ENCODE results near the gene RCOR1.

RCOR1 gene

DNA sequence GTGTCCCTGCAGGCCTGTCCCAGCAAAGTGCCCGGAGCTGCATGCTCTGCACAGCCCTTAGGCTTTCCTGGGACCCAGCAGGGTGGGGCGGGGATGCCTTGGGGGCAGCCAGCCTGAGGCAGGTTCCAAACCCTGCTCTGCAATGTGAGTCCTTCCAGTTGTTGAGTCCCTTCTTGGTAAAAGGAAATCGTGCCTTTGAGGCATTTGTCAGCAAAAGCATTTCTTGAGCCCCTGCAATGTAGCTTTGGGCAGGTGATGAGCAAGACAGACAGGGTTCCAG lies 146.7 kb downstream of the RCOR1 start:
- H3K27ac ChIP-seq (ENCODE audit: low read depth, low read length) = no peak overlapping the region
- no peaks in the 10 kb centered on the region for H3K27me3 ChIP-seq (ENCODE audit: control insufficient read depth in 1 of 2, insufficient read depth in 2 of 2, low read length in 2 of 2)
- no peak overlapping the region for H3K4me3 ChIP-seq (ENCODE audit: low read depth in 1 of 2, low read length in 2 of 2)
- peaks cover 6 to 25% of the 10 kb centered on the region in 2 donors for H3K36me3 ChIP-seq (ENCODE audit: control insufficient read depth in 1 of 2, insufficient read depth in 2 of 2, low read length in 2 of 2)
- peaks cover 0 to 7% of the 10 kb centered on the region in 2 donors for H3K9me3 ChIP-seq (ENCODE audit: control insufficient read depth in 1 of 2, low read length in 2 of 2)
- H3K9ac ChIP-seq (ENCODE audit: low read depth in 1 of 2, low read length in 2 of 2) = no peak overlapping the region
- H3K4me1 ChIP-seq (ENCODE audit: control insufficient read depth in 1 of 2, insufficient read depth in 2 of 2, low read length in 2 of 2) = no peaks in the 10 kb centered on the region

DNA sequence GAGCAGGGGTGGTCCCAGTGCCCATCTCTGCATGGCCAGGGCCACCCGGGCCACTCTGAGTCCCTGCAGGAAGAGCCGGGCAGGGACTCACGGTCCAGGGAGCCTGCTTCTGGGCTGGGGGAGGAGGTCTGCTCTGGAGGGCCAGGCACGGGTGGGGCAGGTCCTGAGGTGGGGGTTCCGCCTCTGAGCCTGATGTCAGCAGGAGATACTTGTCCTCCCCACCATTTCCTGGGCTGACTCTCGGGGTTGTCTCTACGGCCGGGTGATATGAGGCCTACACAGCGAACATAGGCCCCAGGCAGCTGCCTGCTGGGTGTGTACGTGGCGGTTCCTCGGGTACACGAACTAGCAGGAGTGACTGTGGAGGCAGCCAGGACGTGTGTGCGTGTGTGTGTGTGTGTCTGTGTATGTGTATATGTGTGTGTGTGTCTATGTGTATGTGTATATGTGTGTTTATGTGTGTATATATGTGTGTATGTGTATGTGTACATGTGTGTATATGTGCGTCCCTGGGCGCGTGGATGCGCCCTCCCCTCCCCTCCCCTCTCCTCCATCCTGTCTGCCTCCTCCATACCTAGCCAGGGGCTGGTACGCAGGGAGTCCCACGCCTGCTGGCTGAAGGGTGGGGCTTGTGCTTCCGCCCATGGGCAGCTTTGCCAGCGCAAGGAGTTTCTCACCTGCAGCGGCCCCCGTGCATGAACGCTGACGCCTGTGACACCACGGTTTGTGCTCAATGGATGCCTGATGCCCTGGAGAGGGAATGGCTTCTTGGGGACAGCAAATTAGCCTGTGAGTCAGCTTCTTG lies 154.4 kb downstream of the RCOR1 start:
- peaks cover 0 to 8% of the 10 kb centered on the region in 2 donors for H3K36me3 ChIP-seq (ENCODE audit: control insufficient read depth in 1 of 2, insufficient read depth in 2 of 2, low read length in 2 of 2)
- no peak overlapping the region for H3K27ac ChIP-seq (ENCODE audit: low read depth, low read length)
- H3K4me1 ChIP-seq (ENCODE audit: control insufficient read depth in 1 of 2, insufficient read depth in 2 of 2, low read length in 2 of 2) = no peaks in the 10 kb centered on the region
- H3K9me3 ChIP-seq (ENCODE audit: control insufficient read depth in 1 of 2, low read length in 2 of 2) = peaks cover 0 to 3% of the 10 kb centered on the region in 2 donors
- no peaks in the 10 kb centered on the region for H3K27me3 ChIP-seq (ENCODE audit: control insufficient read depth in 1 of 2, insufficient read depth in 2 of 2, low read length in 2 of 2)
- no peak overlapping the region for H3K4me3 ChIP-seq (ENCODE audit: low read depth in 1 of 2, low read length in 2 of 2)
- H3K9ac ChIP-seq (ENCODE audit: low read depth in 1 of 2, low read length in 2 of 2) = no peak overlapping the region

DNA sequence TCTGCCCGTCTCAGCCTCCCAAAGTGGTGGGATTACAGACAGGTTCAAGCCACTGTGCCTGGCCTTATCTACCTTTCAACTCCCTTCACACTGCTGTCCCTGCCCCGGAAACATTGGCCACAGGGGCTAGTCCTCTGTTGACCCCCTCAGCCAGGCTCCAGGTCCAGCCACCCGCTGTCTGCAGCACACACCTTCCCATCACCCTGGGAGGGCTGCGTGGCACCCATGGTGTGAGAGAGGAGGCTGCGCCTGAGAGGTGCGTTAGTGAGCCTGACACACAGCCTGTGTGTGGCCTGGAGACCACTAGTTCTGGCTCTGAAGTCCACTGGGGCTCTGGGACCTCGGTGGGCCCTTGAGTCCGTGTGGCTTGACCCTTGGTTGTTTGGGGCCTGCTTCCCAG lies 156.4 kb downstream of the RCOR1 start:
- no peak overlapping the region for H3K4me3 ChIP-seq (ENCODE audit: low read depth in 1 of 2, low read length in 2 of 2)
- no peaks in the 10 kb centered on the region for H3K4me1 ChIP-seq (ENCODE audit: control insufficient read depth in 1 of 2, insufficient read depth in 2 of 2, low read length in 2 of 2)
- H3K27ac ChIP-seq (ENCODE audit: low read depth, low read length) = no peak overlapping the region
- H3K27me3 ChIP-seq (ENCODE audit: control insufficient read depth in 1 of 2, insufficient read depth in 2 of 2, low read length in 2 of 2) = no peaks in the 10 kb centered on the region
- no peaks in the 10 kb centered on the region for H3K9me3 ChIP-seq (ENCODE audit: control insufficient read depth in 1 of 2, low read length in 2 of 2)
- no peak overlapping the region for H3K9ac ChIP-seq (ENCODE audit: low read depth in 1 of 2, low read length in 2 of 2)
- peaks cover 0 to 8% of the 10 kb centered on the region in 2 donors for H3K36me3 ChIP-seq (ENCODE audit: control insufficient read depth in 1 of 2, insufficient read depth in 2 of 2, low read length in 2 of 2)

DNA sequence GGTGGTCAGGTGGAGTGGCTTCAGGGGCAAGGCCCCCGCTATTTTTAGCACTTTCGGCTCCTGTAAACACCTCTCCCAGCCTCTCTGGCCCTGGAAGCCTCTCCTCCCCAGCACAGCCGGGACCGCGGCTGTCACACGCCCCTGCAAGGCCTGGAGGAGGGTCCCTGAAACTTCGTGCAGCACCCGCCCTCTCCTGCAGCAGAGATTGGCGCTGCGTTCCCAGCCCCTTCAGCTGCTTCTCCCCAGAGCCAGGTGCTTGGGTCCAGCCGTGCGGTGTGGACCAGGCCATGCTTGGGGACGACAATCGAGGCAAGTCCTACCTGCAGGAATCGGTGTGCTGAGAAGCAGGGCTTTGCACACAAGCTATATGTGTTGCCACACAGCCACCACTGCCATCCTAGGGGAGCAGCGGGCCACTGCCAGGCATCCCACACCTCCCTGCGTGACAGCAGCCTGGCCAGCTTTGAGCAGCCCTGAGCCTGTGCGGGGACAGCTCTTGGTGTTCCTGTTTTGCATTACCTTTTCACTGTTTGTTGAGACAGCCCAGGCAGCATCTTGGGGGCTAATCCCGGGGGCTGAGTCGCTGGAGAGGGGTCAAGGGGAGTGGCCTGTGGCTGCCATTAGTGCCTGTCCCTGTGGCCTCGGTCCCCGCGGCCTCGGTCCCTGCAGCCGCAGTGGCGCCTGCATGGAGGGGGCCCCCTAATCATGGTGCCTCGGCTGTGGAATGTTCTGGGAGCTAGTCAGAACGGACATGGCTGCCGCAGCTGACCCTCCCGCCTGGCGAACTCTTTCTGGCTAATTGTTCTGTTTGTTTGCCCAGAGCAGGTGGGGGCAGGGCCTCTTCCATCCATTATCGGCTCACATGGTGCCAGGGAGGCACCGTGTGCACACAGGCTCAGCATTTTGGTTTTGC lies 157.2 kb downstream of the RCOR1 start:
- Histone ChIP-seq H3K4me1 (ENCODE audit: control insufficient read depth in 1 of 2, insufficient read depth in 2 of 2, low read length in 2 of 2) (no peaks in the 10 kb centered on the region), H3K9me3 (ENCODE audit: control insufficient read depth in 1 of 2, low read length in 2 of 2) (no peaks in the 10 kb centered on the region), H3K36me3 (ENCODE audit: control insufficient read depth in 1 of 2, insufficient read depth in 2 of 2, low read length in 2 of 2) (peaks cover 0 to 8% of the 10 kb centered on the region in 2 donors), H3K27ac (ENCODE audit: low read depth, low read length) (no peak overlapping the region), H3K27me3 (ENCODE audit: control insufficient read depth in 1 of 2, insufficient read depth in 2 of 2, low read length in 2 of 2) (no peaks in the 10 kb centered on the region), H3K4me3 (ENCODE audit: low read depth in 1 of 2, low read length in 2 of 2) (no peak overlapping the region), H3K9ac (ENCODE audit: low read depth in 1 of 2, low read length in 2 of 2) (no peak overlapping the region)

DNA sequence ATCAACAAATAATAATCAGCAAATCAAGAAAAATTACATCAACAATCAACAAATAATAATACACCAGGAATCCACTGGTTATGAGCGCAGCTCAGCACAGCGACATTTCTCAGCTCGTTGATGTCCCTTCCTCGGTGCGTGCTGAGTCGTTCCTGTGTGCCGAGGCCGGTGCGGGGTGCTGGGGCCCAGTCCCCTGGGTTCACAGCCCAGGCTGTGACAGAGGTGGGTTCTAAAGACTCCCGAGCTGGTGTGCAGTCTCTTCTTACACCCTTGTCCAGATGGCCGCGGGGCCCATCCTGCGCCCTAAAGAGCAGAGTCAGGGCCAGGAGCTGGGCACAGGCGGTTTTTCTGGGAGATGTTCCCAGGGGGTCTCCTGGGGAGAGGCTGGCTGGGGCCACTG lies 157.9 kb downstream of the RCOR1 start:
- H3K4me3 ChIP-seq (ENCODE audit: low read depth in 1 of 2, low read length in 2 of 2) = no peak overlapping the region
- H3K36me3 ChIP-seq (ENCODE audit: control insufficient read depth in 1 of 2, insufficient read depth in 2 of 2, low read length in 2 of 2) = peaks cover 0 to 8% of the 10 kb centered on the region in 2 donors
- no peaks in the 10 kb centered on the region for H3K4me1 ChIP-seq (ENCODE audit: control insufficient read depth in 1 of 2, insufficient read depth in 2 of 2, low read length in 2 of 2)
- H3K9ac ChIP-seq (ENCODE audit: low read depth in 1 of 2, low read length in 2 of 2) = no peak overlapping the region
- no peaks in the 10 kb centered on the region for H3K9me3 ChIP-seq (ENCODE audit: control insufficient read depth in 1 of 2, low read length in 2 of 2)
- H3K27ac ChIP-seq (ENCODE audit: low read depth, low read length) = no peak overlapping the region
- H3K27me3 ChIP-seq (ENCODE audit: control insufficient read depth in 1 of 2, insufficient read depth in 2 of 2, low read length in 2 of 2) = no peaks in the 10 kb centered on the region

DNA sequence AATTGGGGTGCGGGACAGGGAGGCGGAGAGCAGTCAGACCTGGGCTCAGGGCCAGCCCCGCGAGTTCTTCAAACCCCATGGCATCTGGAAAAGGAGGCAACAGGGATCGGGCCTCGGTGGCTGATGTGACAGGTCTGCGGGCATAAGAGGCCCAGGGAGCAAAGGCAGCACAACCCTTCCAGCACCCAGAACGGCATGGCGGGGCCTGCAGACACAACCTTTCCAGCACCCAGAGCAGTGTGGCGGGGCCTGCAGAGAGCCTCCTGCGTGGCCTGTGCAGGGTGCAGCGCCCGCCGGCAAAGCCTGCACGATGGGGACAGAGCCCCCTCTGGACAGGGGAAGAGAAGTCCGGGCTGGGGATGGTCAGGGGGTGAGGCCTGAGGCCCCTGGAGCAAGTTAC lies 158.6 kb downstream of the RCOR1 start:
- Histone ChIP-seq H3K4me3 (ENCODE audit: low read depth in 1 of 2, low read length in 2 of 2) (no peak overlapping the region), H3K9me3 (ENCODE audit: control insufficient read depth in 1 of 2, low read length in 2 of 2) (no peaks in the 10 kb centered on the region), H3K4me1 (ENCODE audit: control insufficient read depth in 1 of 2, insufficient read depth in 2 of 2, low read length in 2 of 2) (no peaks in the 10 kb centered on the region), H3K27ac (ENCODE audit: low read depth, low read length) (no peak overlapping the region), H3K36me3 (ENCODE audit: control insufficient read depth in 1 of 2, insufficient read depth in 2 of 2, low read length in 2 of 2) (peaks cover 0 to 8% of the 10 kb centered on the region in 2 donors), H3K9ac (ENCODE audit: low read depth in 1 of 2, low read length in 2 of 2) (no peak overlapping the region), H3K27me3 (ENCODE audit: control insufficient read depth in 1 of 2, insufficient read depth in 2 of 2, low read length in 2 of 2) (no peaks in the 10 kb centered on the region)

DNA sequence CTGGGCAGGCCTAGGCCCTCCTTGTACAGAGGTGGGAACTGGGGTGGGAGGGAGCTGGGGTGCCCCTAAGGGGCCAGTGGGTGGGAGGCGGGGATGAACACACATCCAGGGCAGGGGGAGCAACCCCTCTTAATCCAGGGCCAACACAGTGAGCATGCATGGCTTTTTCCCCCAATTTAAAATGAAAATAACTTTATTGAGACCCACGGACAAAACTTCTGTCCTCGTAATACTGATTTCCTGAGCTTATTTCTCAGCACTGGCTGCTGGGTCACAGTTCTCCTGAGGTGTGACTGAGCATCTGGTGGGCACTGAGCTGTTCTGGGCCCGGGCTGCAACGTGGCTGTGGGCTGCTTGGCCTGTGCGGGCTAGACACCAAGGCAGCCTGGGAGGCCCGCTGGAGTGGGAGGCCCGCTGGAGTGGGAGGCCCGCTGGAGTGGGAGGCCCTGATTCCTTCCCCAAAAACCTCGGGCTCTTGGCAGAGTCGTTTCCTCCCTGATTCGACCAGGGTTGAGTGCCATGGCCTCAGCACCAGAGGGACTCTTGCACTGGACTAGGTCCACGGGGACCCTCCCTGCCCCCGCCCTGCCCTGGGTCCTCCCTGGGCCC lies 159.9 kb downstream of the RCOR1 start:
- Histone ChIP-seq H3K4me1 (ENCODE audit: control insufficient read depth in 1 of 2, insufficient read depth in 2 of 2, low read length in 2 of 2) (no peaks in the 10 kb centered on the region), H3K36me3 (ENCODE audit: control insufficient read depth in 1 of 2, insufficient read depth in 2 of 2, low read length in 2 of 2) (peaks cover 0 to 2% of the 10 kb centered on the region in 2 donors), H3K4me3 (ENCODE audit: low read depth in 1 of 2, low read length in 2 of 2) (no peak overlapping the region), H3K27ac (ENCODE audit: low read depth, low read length) (no peak overlapping the region), H3K9ac (ENCODE audit: low read depth in 1 of 2, low read length in 2 of 2) (no peak overlapping the region), H3K27me3 (ENCODE audit: control insufficient read depth in 1 of 2, insufficient read depth in 2 of 2, low read length in 2 of 2) (no peaks in the 10 kb centered on the region), H3K9me3 (ENCODE audit: control insufficient read depth in 1 of 2, low read length in 2 of 2) (no peaks in the 10 kb centered on the region)

DNA sequence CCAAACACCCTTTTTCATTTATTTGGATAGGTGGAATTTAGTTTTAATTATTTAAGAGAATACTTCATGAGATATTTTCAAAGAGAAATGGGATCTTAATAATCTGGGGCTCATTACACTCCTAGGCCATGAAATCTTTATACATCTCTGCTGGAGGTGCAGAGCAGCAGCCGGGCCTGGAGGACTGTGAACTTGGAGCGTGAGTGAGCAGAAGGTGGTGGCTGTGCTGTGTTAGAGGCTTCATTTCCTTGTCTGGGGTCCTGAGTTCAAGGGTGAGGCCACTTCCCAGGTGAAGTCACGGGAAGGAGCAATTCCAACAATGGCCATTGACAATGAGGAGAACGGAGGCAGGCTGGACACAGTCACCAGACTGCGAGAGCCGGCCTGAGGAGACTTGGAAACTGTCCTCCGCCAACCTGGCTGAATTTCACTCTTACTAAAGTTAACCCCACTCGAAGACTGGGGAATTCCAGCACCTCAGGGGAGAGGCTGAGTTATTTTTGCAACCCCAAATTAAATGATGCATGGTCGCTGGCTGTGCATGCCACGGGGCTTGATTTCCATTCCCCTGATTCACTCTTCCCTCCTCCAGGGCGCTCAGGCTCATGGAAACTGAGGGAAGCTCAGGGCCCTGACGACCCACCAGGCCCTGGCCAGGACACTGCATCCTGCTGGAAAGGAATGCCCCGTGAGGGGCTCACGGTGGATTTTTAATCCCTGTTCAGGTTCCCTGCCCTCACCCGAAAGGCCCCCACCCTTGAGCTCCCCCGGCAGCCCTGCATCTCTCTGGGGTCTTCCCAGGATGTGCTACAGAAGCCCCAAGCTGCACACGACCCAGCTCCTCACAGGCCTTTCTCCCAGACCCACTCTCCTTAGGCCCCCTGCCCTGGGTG lies 162.2 kb downstream of the RCOR1 start:
- no peaks in the 10 kb centered on the region for H3K27me3 ChIP-seq (ENCODE audit: control insufficient read depth in 1 of 2, insufficient read depth in 2 of 2, low read length in 2 of 2)
- H3K4me3 ChIP-seq (ENCODE audit: low read depth in 1 of 2, low read length in 2 of 2) = no peak overlapping the region
- H3K4me1 ChIP-seq (ENCODE audit: control insufficient read depth in 1 of 2, insufficient read depth in 2 of 2, low read length in 2 of 2) = no peaks in the 10 kb centered on the region
- H3K27ac ChIP-seq (ENCODE audit: low read depth, low read length) = no peak overlapping the region
- H3K9ac ChIP-seq (ENCODE audit: low read depth in 1 of 2, low read length in 2 of 2) = no peak overlapping the region
- no peaks in the 10 kb centered on the region for H3K9me3 ChIP-seq (ENCODE audit: control insufficient read depth in 1 of 2, low read length in 2 of 2)
- peaks cover 0 to 2% of the 10 kb centered on the region in 2 donors for H3K36me3 ChIP-seq (ENCODE audit: control insufficient read depth in 1 of 2, insufficient read depth in 2 of 2, low read length in 2 of 2)

DNA sequence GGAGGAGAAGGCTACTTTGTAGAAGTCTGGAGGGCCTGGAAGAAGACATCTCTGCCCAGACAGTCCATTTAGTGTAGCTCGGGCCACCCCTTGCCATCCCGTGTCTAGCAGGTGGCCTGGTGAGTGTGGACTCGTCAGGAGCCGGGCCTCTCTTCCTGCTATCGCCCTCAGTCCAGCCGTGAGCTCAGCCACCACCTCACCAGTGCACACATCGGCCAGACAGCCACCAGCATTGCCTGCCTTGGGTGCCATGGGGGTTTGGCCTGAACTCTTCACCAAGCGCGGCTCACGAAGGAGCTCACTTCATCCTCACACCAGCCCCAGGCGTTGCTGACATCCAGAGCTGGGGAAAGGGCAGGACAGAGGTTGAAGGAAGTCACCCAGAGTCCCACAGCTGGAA lies 165.2 kb downstream of the RCOR1 start:
- H3K36me3 ChIP-seq (ENCODE audit: control insufficient read depth in 1 of 2, insufficient read depth in 2 of 2, low read length in 2 of 2) = no peaks in the 10 kb centered on the region
- H3K4me3 ChIP-seq (ENCODE audit: low read depth in 1 of 2, low read length in 2 of 2) = no peak overlapping the region
- peaks cover 4 to 10% of the 10 kb centered on the region in 2 donors for H3K4me1 ChIP-seq (ENCODE audit: control insufficient read depth in 1 of 2, insufficient read depth in 2 of 2, low read length in 2 of 2)
- no peak overlapping the region for H3K9ac ChIP-seq (ENCODE audit: low read depth in 1 of 2, low read length in 2 of 2)
- no peaks in the 10 kb centered on the region for H3K9me3 ChIP-seq (ENCODE audit: control insufficient read depth in 1 of 2, low read length in 2 of 2)
- H3K27ac ChIP-seq (ENCODE audit: low read depth, low read length) = no peak overlapping the region
- H3K27me3 ChIP-seq (ENCODE audit: control insufficient read depth in 1 of 2, insufficient read depth in 2 of 2, low read length in 2 of 2) = no peaks in the 10 kb centered on the region
